Astrocyte of the cerebellum (primary cell): ENCODE measurements around the gene ATG3.

Source experiments
- DNase-seq: peaks from one replicate; pipeline ENCODE4 v3.0.0-alpha.2; 2011; ENCODE audit warnings: low read depth
- H3K4me3 ChIP-seq: 2 replicates; pipeline ENCODE4 v1.5.1; 2011; ENCODE audit warnings: mild to moderate bottlenecking, low read depth, low read length, moderate library complexity
- CTCF ChIP-seq: IDR thresholded peaks from 2 replicates; pipeline ENCODE4 v1.5.1; 2012; ENCODE audit warnings: low read length, low read depth, moderate library complexity, mild to moderate bottlenecking; ENCODE audit errors: missing control alignments
- in situ Hi-C: cut with HindIII; loops from 2 replicates; pipeline ENCODE4 v1.10.0; 2017; ENCODE audit warnings: low sequenced_read_pairs

The ATG3 gene

GRCh38 chr3:112561734-112562529 lies at the start of gene ATG3, which contains the start of gene SLC35A5:
Gene ATG3 (minus strand): TSS chr3:112561962. CDS start chr3:112561528, 434 bp downstream.
Gene SLC35A5 (plus strand): TSS chr3:112562045. CDS start chr3:112563404, 1,359 bp downstream.
- no peak for TF ChIP-seq CTCF
- in situ Hi-C loops = no loop called here
- peak; percentile 93 for DNase-seq
- H3K4me3 ChIP-seq = peak within 1 kb of the TSS; percentile 95

GRCh38 chr3:112610121-112610520 lies 48.4 kb upstream of the ATG3 start:
- H3K4me3 ChIP-seq = no peak overlapping the region

DNA sequence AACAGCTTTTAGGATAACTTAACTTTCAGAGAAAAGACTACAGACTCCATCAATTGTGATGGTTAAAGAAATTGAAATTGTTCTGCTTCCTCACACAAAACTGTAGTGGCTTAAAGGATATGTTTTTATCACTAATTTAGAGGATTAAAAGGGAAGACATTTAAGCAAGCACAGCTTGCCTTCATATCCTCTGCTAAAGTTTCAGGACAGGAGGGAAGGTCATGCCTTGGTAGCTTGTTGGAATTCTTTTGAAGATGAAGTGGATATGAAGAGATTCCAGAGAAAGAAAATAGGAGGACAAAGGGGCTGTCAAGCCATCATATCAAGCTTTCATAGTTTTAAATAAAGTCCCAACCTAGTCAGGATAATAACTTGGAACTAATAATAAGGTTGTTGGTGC lies 46.1 kb upstream of the ATG3 start:
- in situ Hi-C loops = no loop called here
- TF ChIP-seq CTCF = no peak
- no peak overlapping the region for H3K4me3 ChIP-seq
- no peak for DNase-seq

More at GRCh38 chr3:112610121-112610520, 48.4 kb upstream of the ATG3 start:
- DNase-seq = peak; percentile 80
- in situ Hi-C loops = no loop called here
- TF ChIP-seq CTCF = no peak

- H3K4me3 ChIP-seq = no peak overlapping the region
- DNase-seq = no peak
- in situ Hi-C loops = no loop called here
- no peak for TF ChIP-seq CTCF
Measured at GRCh38 chr3:112606098-112606497, 44.3 kb upstream of the ATG3 start.

DNA sequence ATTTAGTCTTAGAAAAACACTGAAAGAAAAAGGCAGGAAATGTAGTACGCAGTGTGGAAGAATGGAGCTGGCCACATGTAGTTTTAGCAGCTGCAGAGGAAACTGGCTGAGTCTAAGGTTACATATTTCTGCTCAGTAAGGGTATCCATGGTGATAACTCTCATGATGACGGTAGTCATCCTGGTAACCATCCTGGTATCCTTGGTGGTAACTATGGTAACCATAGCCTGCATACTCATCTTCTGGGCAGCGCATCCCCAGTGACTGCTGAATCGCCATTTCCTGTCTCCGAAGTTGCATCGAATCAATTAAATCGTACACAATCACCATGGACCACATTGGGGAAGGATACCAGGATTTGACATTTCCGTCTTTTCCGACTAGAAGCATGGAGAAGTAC lies 43.5 kb upstream of the ATG3 start:
- peak; percentile 94 for DNase-seq
- no peak overlapping the region for H3K4me3 ChIP-seq
- TF ChIP-seq CTCF = no peak
- in situ Hi-C loops = no loop called here

- no peak for TF ChIP-seq CTCF
- peak; percentile 98 for DNase-seq
- in situ Hi-C loops = no loop called here
- H3K4me3 ChIP-seq = no peak overlapping the region
Measured at GRCh38 chr3:112604536-112604935, 42.8 kb upstream of the ATG3 start.
